Nephron progenitor cell (in vitro differentiated cells): ENCODE data around the gene TMEM238.

Source experiments
- DNase-seq: peaks from one replicate; pipeline ENCODE4 v3.0.0; 2021
- H3K27ac Mint-ChIP-seq: 2 replicates; pipeline ENCODE4 v1.8.0; 2021; ENCODE audit warnings: mild to moderate bottlenecking, moderate library complexity, mixed read lengths
- H3K27me3 Mint-ChIP-seq: 2 replicates; pipeline ENCODE4 v1.8.0; 2021; ENCODE audit warnings: mild to moderate bottlenecking, low read depth, mixed read lengths; ENCODE audit not compliant: poor library complexity
- H3K36me3 Mint-ChIP-seq: 2 replicates; pipeline ENCODE4 v1.8.0; 2021; ENCODE audit warnings: low read depth, mixed read lengths
- H3K4me1 Mint-ChIP-seq: 2 replicates; pipeline ENCODE4 v1.8.0; 2021; ENCODE audit warnings: mixed read lengths
- H3K4me3 Mint-ChIP-seq: 2 replicates; pipeline ENCODE4 v1.8.0; 2021; ENCODE audit warnings: mild to moderate bottlenecking, moderate library complexity, mixed read lengths
- H3K9me3 Mint-ChIP-seq: 2 replicates; pipeline ENCODE4 v1.8.0; 2021; ENCODE audit warnings: mild to moderate bottlenecking, moderate library complexity, mixed read lengths
- CTCF ChIP-seq: fragments of 200-600 bp; sonication (generic); IDR thresholded peaks from 2 replicates; pipeline ENCODE4 v1.5.0; 2021; ENCODE audit warnings: antibody characterized with exemption

The TMEM238 gene

GRCh38 chr19:55384131-55384919 lies at the start of gene TMEM238:
TSS of gene TMEM238 (minus strand) at chr19:55384292. CDS start at chr19:55384259, 33 bp downstream.
- no peak for DNase-seq
- TF ChIP-seq CTCF: no peak
- peak within 1 kb of the TSS; percentile 100 for H3K4me3 Mint-ChIP-seq

GRCh38 chr19:55433292-55433691 lies 49.2 kb upstream of the TMEM238 start:
- Mint-ChIP-seq H3K27me3 (peaks cover 10% of the 10 kb centered on the region), H3K36me3 (no peaks in the 10 kb centered on the region), H3K9me3 (no peaks in the 10 kb centered on the region), H3K4me3 (no peak overlapping the region), H3K27ac (no peak overlapping the region), H3K4me1 (peaks cover 5% of the 10 kb centered on the region)
- TF ChIP-seq CTCF: no peak
- no peak for DNase-seq

More at GRCh38 chr19:55384131-55384919, at the start of gene TMEM238:
- Mint-ChIP-seq H3K27me3 (peaks cover 14% of the 10 kb centered on the region), H3K27ac (peak within 1 kb of the TSS; percentile 97), H3K9me3 (peaks cover 10% of the 10 kb centered on the region), H3K36me3 (peaks cover 20% of the 10 kb centered on the region), H3K4me1 (peaks cover 43% of the 10 kb centered on the region)

- Mint-ChIP-seq H3K27ac (no peak overlapping the region), H3K9me3 (no peaks in the 10 kb centered on the region), H3K27me3 (peaks cover 15% of the 10 kb centered on the region), H3K4me1 (peaks cover 2% of the 10 kb centered on the region), H3K4me3 (no peak overlapping the region), H3K36me3 (no peaks in the 10 kb centered on the region)
- DNase-seq: no peak
- no peak for TF ChIP-seq CTCF
Observed at GRCh38 chr19:55432241-55432959, 48.3 kb upstream of the TMEM238 start.

GRCh38 chr19:55431183-55431582 lies 47.1 kb upstream of the TMEM238 start:
- H3K27ac Mint-ChIP-seq: no peak overlapping the region
- H3K36me3 Mint-ChIP-seq: no peaks in the 10 kb centered on the region
- no peak for TF ChIP-seq CTCF
- DNase-seq: no peak
- peaks cover 27% of the 10 kb centered on the region for H3K27me3 Mint-ChIP-seq
- no peak overlapping the region for H3K4me3 Mint-ChIP-seq
- H3K4me1 Mint-ChIP-seq: no peaks in the 10 kb centered on the region
- H3K9me3 Mint-ChIP-seq: no peaks in the 10 kb centered on the region

- no peak for DNase-seq
- H3K36me3 Mint-ChIP-seq: no peaks in the 10 kb centered on the region
- no peak overlapping the region for H3K27ac Mint-ChIP-seq
- no peak for TF ChIP-seq CTCF
- no peak overlapping the region for H3K4me3 Mint-ChIP-seq
- H3K9me3 Mint-ChIP-seq: no peaks in the 10 kb centered on the region
- H3K4me1 Mint-ChIP-seq: no peaks in the 10 kb centered on the region
- H3K27me3 Mint-ChIP-seq: peaks cover 70% of the 10 kb centered on the region
Observed at GRCh38 chr19:55426042-55426441, 42.0 kb upstream of the TMEM238 start.
